Right lung (tissue), 5 donors: ENCODE data around the gene TES. TPM values are rescaled to one million over a fixed set of nuclear protein-coding genes. Genes with fewer than 3 reads are reported as not detected.

ENCODE experiments used
- DNase-seq, 2 donors: peaks; one replicate each; pipeline ENCODE4 v3.0.0-alpha.2; 2013
- polyA plus RNA-seq, 5 donors: library from polyadenylated mRNA; unstranded; fragments of 120-200 nt; gene quantifications; one replicate each; pipeline versions ENCODE4 v1.2.1 to v1.2.3, GENCODE V29; 2013; ENCODE audit warnings: inconsistent platforms in 1 of 5, low replicate concordance in 1 of 5; ENCODE audit not compliant: insufficient read length in 5 of 5, insufficient read depth in 1 of 5

TES gene
- polyA plus RNA-seq, 5 donors: 53.1 to 74.8 (median 71.9) TPM

- no peak for DNase-seq
Measured at GRCh38 chr7:116185956-116186355, 24.4 kb upstream of the TES start.

GRCh38 chr7:116187400-116187799, 22.9 kb upstream of the TES start:
- DNase-seq: no peak

- DNase-seq: no peak
Measured at GRCh38 chr7:116193329-116194087, 16.8 kb upstream of the TES start.

- DNase-seq: no peak
Measured at GRCh38 chr7:116194115-116194514, 16.2 kb upstream of the TES start.

GRCh38 chr7:116195451-116195850, 14.9 kb upstream of the TES start:
- DNase-seq: no peak

GRCh38 chr7:116196947-116197346, 13.4 kb upstream of the TES start:
- no peak for DNase-seq

GRCh38 chr7:116197360-116197759, 13.0 kb upstream of the TES start:
- DNase-seq: no peak

- no peak for DNase-seq
Measured at GRCh38 chr7:116198748-116199410, 11.5 kb upstream of the TES start.

GRCh38 chr7:116200963-116201362, 9.4 kb upstream of the TES start:
- no peak for DNase-seq

- DNase-seq: no peak
Measured at GRCh38 chr7:116206141-116206540, 4.2 kb upstream of the TES start.

- DNase-seq: no peak
Measured at GRCh38 chr7:116208919-116209318, 1.4 kb upstream of the TES start.

- DNase-seq: no peak
Measured at GRCh38 chr7:116209561-116210070, 723 bp upstream of the TES start.

- peak; percentile 68 to 69 for DNase-seq
Measured at GRCh38 chr7:116211006-116211912, 920 bp downstream of the TES start.

- DNase-seq: no peak
Measured at GRCh38 chr7:116211913-116212596, 1.7 kb downstream of the TES start.

- no peak for DNase-seq
Measured at GRCh38 chr7:116212869-116213268, 2.5 kb downstream of the TES start.

GRCh38 chr7:116213361-116214130, 3.2 kb downstream of the TES start:
- no peak for DNase-seq

- DNase-seq: no peak
Measured at GRCh38 chr7:116214921-116215320, 4.6 kb downstream of the TES start.

- DNase-seq: no peak
Measured at GRCh38 chr7:116215551-116215950, 5.2 kb downstream of the TES start.

- no peak for DNase-seq
Measured at GRCh38 chr7:116216956-116217571, 6.7 kb downstream of the TES start.

- DNase-seq: no peak
Measured at GRCh38 chr7:116218051-116218645, 7.8 kb downstream of the TES start.
